ES-I3 (cell line): ENCODE results near the gene DNAJC16.
A peak's percentile ranks its signal among the peaks of the same experiment; 100 is the strongest.
"Not testable (repeated sequence)": the region's sequence is repeated elsewhere in the genome, so short reads cannot be mapped to it uniquely, and the experiment has no call there.

Experiments used
- H3K36me3 ChIP-seq: 2 replicates; pipeline ENCODE4 v1.6.1; 2013; ENCODE audit warnings: mild to moderate bottlenecking, low read length, control low read depth, moderate library complexity; ENCODE audit not compliant: insufficient read depth
- H3K4me1 ChIP-seq: 2 replicates; pipeline ENCODE4 v1.6.1; 2013; ENCODE audit warnings: mild to moderate bottlenecking, control low read depth, low read length; ENCODE audit not compliant: insufficient read depth
- H3K9ac ChIP-seq: 2 replicates; pipeline ENCODE4 v1.6.1; 2013; ENCODE audit warnings: low read depth, mild to moderate bottlenecking, low read length, moderate library complexity
- H3K9me3 ChIP-seq: 2 replicates; pipeline ENCODE4 v1.6.1; 2013; ENCODE audit warnings: mild to moderate bottlenecking, low read length, moderate library complexity; ENCODE audit not compliant: control insufficient read depth, insufficient read depth

The DNAJC16 gene

GRCh38 chr1:15526490-15527339 lies at the start of gene DNAJC16:
DNAJC16 (plus strand) TSS chr1:15526848; CDS start chr1:15529106, 2,258 bp downstream.
- no peaks in the 10 kb centered on the region for H3K9me3 ChIP-seq
- H3K4me1 ChIP-seq, result no peaks in the 10 kb centered on the region
- H3K36me3 ChIP-seq, result no peaks in the 10 kb centered on the region
- H3K9ac ChIP-seq, result peak within 1 kb of the TSS; percentile 70

DNA sequence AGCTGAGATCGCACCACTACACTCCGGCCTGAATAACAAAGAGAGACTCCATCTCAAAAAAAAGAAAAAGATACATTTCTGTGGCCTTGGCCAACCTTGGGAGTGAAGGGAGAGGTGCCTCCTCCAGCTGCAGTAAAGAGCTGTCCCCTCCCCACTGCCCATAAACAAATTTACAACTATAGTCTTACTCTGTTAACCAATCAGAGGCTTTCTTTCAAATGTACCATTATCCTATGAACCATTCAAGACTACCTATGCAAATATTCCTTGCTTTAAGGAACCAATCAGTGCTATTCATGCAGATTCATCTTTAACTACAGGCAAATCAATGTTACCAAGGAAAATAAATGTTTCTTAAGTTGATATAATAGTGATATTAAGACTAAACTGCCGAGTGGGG lies 49.7 kb upstream of the DNAJC16 start:
- Histone ChIP-seq H3K9me3 (no peaks in the 10 kb centered on the region), H3K4me1 (no peaks in the 10 kb centered on the region), H3K9ac (no peak overlapping the region), H3K36me3 (no peaks in the 10 kb centered on the region)

DNA sequence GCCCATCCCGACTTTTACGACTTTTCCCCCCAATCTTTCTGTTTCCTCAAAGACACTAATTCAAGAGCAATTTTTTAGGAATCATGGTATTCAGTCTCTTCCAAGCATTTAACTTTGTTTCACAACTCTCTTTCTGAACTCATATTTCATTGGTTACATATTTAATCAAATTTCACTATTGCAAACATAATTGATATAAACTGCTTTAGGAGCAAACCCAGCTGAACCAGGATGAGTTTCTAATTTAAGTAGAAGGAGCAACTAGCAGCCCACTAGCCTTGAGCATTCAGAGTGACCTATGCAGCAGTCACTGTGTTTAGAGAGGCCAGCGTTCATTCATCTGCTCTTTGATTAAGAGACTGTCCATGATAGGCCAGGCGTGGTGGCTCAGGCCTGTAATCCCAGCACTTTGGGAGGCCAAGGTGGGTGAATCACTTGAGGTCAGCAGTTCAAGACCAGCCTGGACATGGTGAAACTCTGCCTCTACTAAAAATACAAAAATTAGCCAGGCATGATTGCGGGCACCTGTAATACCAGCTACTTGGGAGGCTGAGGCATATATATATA lies 48.9 kb upstream of the DNAJC16 start:
- H3K9ac ChIP-seq, result no peak overlapping the region
- H3K9me3 ChIP-seq, result no peaks in the 10 kb centered on the region
- H3K36me3 ChIP-seq, result no peaks in the 10 kb centered on the region
- no peaks in the 10 kb centered on the region for H3K4me1 ChIP-seq

DNA sequence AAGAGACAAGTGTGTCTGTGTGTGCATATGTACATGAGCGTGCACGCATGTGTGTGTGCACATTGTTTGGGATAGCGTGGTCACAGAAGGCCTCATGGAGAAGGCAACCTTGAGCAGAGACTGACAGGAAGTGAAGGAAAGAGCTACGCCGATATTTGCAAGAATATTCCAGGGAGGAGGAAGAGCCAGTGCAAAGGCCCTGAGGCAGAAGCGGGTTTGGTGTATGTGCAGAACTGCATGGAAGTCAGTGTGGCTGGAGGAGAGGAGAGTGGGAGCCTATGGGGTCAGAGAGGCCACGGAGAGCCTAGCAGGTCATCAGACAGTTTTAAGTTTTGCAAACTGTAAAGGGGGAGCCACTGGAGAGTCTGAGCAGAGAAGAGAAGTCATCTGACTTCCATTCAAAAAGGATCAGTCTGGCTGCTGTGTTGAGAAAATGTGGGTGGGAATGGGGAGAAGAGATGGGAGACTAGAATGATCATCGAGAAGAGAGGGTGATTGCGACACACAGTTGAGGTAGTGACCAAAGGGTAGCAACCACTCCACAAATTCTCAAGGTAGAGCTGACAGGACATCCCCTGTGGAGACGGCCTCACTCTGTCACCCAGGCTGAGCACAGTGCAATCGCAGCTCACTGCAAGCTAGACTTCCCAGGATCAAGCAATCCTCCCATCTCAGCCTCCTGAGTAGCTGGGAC lies 46.8 kb upstream of the DNAJC16 start:
- Histone ChIP-seq H3K9ac (no peak overlapping the region), H3K9me3 (no peaks in the 10 kb centered on the region), H3K36me3 (no peaks in the 10 kb centered on the region)

GRCh38 chr1:15482455-15482854 lies 44.2 kb upstream of the DNAJC16 start:
- H3K4me1 ChIP-seq, H3K36me3 ChIP-seq, H3K9ac ChIP-seq, H3K9me3 ChIP-seq: not testable (repeated sequence)

More for the DNA sequence above, 46.8 kb upstream of the DNAJC16 start:
- H3K4me1 ChIP-seq, result no peaks in the 10 kb centered on the region

DNA sequence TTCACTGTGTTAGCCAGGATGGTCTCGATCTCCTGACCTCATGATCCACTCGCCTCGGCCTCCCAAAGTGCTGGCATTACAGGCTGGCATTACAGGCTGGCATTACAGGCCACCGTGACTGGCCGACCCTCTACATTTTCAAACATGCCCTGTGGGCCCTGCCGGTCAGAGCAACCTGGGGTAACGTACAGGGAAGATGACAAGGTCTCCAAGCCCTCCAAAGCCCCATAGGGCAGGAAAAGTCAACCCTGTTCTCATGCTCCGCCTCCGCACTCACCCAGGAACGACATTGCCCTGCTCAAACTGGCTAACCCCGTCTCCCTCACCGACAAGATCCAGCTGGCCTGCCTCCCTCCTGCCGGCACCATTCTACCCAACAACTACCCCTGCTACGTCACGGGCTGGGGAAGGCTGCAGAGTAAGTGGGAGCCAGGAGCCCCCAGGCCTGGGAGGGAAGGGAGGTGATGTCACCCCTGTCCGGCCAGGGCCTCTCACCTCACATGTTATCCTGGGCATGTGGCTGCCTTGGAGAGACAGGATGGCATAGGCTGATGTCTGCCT lies 43.6 kb upstream of the DNAJC16 start:
- H3K9me3 ChIP-seq, H3K36me3 ChIP-seq: not testable (repeated sequence)

DNA sequence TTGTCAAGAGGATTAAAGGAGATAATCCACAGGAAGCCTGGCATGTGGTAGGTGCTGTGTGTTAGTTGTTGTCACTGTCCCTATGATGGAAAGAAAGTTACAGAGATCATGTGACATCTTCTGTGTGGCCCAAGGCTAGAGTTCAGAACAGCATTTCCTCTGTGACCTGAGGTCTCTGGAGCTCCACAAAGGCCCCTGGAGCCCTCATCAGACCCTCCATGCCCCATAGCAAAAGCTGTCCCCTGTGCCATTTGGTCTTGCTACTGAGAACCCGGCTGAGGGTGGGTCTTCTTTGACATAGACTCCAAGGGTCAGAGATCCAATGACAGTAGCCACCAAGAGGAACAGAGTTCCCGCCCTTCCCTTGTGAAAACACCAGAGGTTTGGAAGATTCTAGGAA lies 42.7 kb upstream of the DNAJC16 start:
- H3K9me3 ChIP-seq, result no peaks in the 10 kb centered on the region
- no peaks in the 10 kb centered on the region for H3K36me3 ChIP-seq
- H3K4me1 ChIP-seq, result no peaks in the 10 kb centered on the region
- H3K9ac ChIP-seq, result no peak overlapping the region

More for the DNA sequence above, 43.6 kb upstream of the DNAJC16 start:
- H3K9ac ChIP-seq, H3K4me1 ChIP-seq: not testable (repeated sequence)

- not testable (repeated sequence) for H3K36me3 ChIP-seq, H3K9me3 ChIP-seq, H3K4me1 ChIP-seq, H3K9ac ChIP-seq
These were observed 42.2 kb upstream of the DNAJC16 start for GRCh38 chr1:15484443-15484842.

GRCh38 chr1:15485636-15486035 lies 41.0 kb upstream of the DNAJC16 start:
- H3K36me3 ChIP-seq, result no peaks in the 10 kb centered on the region
- H3K9ac ChIP-seq, result no peak overlapping the region
- no peaks in the 10 kb centered on the region; the same call in 1 of the 2 replicates for H3K9me3 ChIP-seq
- H3K4me1 ChIP-seq, result no peaks in the 10 kb centered on the region

- H3K4me1 ChIP-seq, H3K9me3 ChIP-seq, H3K36me3 ChIP-seq, H3K9ac ChIP-seq: not testable (repeated sequence)
These were observed 39.6 kb upstream of the DNAJC16 start for GRCh38 chr1:15486844-15487610.

- Histone ChIP-seq H3K4me1 (no peaks in the 10 kb centered on the region), H3K36me3 (no peaks in the 10 kb centered on the region), H3K9ac (no peak overlapping the region), H3K9me3 (no peaks in the 10 kb centered on the region; the same call in 1 of the 2 replicates)
These were observed 38.3 kb upstream of the DNAJC16 start for GRCh38 chr1:15488371-15488770.

GRCh38 chr1:15489052-15489736 lies 37.5 kb upstream of the DNAJC16 start:
- no peaks in the 10 kb centered on the region for H3K36me3 ChIP-seq
- H3K9me3 ChIP-seq, result no peaks in the 10 kb centered on the region; the same call in 1 of the 2 replicates
- H3K9ac ChIP-seq, result no peak overlapping the region
- no peaks in the 10 kb centered on the region for H3K4me1 ChIP-seq

DNA sequence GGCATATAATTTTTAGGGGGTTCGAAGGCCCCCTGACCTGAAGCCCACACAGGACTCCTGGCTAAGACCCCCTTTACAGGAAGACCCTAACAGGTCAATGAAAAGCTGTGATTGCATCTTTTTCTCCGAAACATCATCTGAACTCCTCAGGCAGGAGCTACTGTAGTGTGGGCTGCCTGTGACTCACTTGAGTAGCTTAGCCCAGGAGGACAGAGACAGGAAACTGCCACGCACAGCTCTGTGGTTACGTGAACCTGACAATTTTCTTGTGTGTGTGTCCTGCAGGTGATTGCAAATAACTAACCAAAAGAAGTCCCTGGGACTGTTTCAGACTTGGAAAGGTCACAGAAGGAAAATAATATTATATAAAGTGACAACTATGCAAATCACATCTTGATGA lies 35.6 kb upstream of the DNAJC16 start:
- H3K36me3 ChIP-seq, H3K4me1 ChIP-seq, H3K9me3 ChIP-seq, H3K9ac ChIP-seq: not testable (repeated sequence)
